ENCODE results near the gene ZAR1L.

ZAR1L gene

DNA sequence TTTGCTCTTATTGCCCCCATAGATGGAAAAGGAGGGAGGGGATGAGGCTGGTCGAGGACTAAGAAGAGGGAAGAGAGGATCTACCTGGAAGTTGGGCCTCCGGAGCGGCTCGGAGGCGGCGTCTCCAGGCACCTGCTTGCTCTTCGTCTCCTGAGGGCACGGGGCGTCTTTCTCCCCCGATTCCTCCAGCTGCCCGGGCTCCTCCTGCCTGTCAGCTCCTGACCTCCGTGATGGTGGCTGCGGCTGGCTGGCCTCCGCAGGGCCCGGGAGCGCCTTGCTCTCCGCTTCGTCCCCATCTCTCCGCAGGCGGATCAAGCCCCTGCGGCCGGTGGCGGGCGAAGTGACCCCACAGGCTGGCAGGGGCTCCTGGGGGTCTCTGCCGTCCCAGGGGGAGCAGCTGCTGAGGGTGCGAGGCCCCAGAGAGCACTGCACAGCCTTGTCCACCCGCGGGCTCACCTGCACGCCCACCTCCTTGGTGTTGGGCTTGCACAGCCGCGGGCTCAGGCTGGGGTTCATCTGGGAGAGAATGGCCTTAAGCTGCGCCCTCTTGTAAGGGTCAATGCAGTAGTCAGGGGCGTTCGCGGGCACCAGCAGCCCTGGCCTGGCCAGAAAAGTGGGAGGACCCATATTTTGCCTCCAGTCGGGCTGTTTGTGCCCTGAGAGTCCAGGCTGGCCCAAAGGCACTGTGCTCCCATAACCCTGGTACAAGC is 3.8 kb downstream of the ZAR1L start:
- TF ChIP-seq, protein P1, sequence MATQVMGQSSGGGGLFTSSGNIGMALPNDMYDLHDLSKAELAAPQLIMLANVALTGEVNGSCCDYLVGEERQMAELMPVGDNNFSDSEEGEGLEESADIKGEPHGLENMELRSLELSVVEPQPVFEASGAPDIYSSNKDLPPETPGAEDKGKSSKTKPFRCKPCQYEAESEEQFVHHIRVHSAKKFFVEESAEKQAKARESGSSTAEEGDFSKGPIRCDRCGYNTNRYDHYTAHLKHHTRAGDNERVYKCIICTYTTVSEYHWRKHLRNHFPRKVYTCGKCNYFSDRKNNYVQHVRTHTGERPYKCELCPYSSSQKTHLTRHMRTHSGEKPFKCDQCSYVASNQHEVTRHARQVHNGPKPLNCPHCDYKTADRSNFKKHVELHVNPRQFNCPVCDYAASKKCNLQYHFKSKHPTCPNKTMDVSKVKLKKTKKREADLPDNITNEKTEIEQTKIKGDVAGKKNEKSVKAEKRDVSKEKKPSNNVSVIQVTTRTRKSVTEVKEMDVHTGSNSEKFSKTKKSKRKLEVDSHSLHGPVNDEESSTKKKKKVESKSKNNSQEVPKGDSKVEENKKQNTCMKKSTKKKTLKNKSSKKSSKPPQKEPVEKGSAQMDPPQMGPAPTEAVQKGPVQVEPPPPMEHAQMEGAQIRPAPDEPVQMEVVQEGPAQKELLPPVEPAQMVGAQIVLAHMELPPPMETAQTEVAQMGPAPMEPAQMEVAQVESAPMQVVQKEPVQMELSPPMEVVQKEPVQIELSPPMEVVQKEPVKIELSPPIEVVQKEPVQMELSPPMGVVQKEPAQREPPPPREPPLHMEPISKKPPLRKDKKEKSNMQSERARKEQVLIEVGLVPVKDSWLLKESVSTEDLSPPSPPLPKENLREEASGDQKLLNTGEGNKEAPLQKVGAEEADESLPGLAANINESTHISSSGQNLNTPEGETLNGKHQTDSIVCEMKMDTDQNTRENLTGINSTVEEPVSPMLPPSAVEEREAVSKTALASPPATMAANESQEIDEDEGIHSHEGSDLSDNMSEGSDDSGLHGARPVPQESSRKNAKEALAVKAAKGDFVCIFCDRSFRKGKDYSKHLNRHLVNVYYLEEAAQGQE (IDR thresholded peaks at IDR 0.05; ENCODE audit: insufficient read depth in 1 of 2, low read depth in 2 of 2, low read length in 2 of 2), result no peak
- TF ChIP-seq FOXP2 (optimal IDR thresholded peaks at IDR 0.05; ENCODE audit: borderline replicate concordance, extremely low read depth, extremely low read length, insufficient read depth), result no peak
- TF ChIP-seq SIN3A (IDR thresholded peaks at IDR 0.05; ENCODE audit: borderline replicate concordance, insufficient read depth, low read length), result no peak
- no peak for TF ChIP-seq TAF1 (IDR thresholded peaks at IDR 0.05; ENCODE audit: borderline replicate concordance, insufficient read depth, low read length)
- TF ChIP-seq POLR2AphosphoS5 (IDR thresholded peaks at IDR 0.05; ENCODE audit: low read depth, low read length), result no peak

DNA sequence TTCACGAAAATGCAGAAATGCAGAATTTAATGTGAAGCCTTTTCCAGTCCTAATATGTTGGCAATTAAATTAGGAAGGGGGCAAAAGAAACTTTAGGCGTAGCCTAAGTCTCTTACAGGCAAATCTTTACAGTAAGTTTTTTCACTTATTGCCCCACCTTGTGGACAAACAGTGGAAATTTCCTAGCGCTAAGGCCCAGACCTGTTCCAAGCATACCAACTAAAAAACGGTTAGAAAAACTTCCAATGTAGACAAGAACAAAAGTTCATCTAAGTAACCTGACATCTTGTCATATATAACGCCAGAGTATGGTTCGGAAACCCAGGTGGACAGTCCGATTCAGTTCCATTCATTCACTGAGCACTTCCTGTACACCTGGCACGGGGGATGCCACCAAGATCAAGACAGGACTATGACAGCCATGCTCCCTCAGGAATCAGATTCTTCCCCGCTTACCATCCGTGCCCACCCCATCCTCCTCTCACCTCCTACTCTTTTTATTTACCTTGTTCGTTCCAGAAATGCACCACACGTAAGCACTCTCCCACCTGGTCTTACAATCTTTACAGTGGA is 4.9 kb downstream of the ZAR1L start:
- TF ChIP-seq POLR2AphosphoS5 (IDR thresholded peaks at IDR 0.05; ENCODE audit: low read depth, low read length) (no peak), TAF1 (IDR thresholded peaks at IDR 0.05; ENCODE audit: borderline replicate concordance, insufficient read depth, low read length) (no peak), SIN3A (IDR thresholded peaks at IDR 0.05; ENCODE audit: borderline replicate concordance, insufficient read depth, low read length) (no peak), FOXP2 (optimal IDR thresholded peaks at IDR 0.05; ENCODE audit: borderline replicate concordance, extremely low read depth, extremely low read length, insufficient read depth) (no peak)
- TF ChIP-seq, protein P1 (IDR thresholded peaks at IDR 0.05; ENCODE audit: insufficient read depth in 1 of 2, low read depth in 2 of 2, low read length in 2 of 2), result no peak

DNA sequence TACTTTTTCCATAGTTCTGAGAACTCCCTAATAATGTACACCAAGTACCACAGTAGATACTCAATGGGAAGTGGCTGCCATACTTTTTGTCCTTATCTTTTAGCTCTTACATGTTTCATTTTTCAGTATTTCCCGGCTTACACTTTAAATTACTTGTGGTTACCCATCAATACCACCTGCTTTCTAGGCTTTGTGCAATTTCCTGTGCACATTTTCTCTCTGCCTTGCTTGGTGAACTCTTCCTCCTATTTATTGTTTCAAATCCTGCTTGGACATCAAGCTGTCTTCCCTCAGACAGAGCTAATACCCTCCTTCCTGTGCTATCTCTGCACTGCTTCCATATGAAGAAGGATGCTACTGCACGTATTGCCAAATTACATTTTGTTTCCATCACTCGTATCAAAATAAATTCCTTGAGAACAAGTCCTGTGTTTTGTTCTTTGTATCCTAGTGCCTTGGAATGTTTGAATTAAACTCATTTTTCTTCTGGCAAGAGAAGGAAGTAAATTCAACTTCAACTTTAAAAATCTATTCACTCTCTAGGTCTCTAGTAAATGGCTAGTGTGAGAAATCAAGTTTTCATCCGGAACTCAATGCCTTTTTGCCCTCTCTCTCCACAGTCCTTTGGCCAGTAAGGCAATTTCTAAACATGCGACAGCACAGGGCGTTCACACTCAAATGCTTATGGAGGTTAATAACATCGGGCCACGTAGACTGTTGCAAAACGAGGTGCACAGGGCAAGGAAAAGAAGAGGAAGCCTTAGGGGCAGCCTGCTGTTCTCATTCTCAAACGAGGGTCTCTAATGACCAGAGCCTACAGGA is 5.6 kb downstream of the ZAR1L start:
- TF ChIP-seq POLR2AphosphoS5 (IDR thresholded peaks at IDR 0.05; ENCODE audit: low read depth, low read length) (no peak), FOXP2 (optimal IDR thresholded peaks at IDR 0.05; ENCODE audit: borderline replicate concordance, extremely low read depth, extremely low read length, insufficient read depth) (no peak), SIN3A (IDR thresholded peaks at IDR 0.05; ENCODE audit: borderline replicate concordance, insufficient read depth, low read length) (no peak), TAF1 (IDR thresholded peaks at IDR 0.05; ENCODE audit: borderline replicate concordance, insufficient read depth, low read length) (no peak)
- TF ChIP-seq, protein P1 (IDR thresholded peaks at IDR 0.05; ENCODE audit: insufficient read depth in 1 of 2, low read depth in 2 of 2, low read length in 2 of 2), result no peak

DNA sequence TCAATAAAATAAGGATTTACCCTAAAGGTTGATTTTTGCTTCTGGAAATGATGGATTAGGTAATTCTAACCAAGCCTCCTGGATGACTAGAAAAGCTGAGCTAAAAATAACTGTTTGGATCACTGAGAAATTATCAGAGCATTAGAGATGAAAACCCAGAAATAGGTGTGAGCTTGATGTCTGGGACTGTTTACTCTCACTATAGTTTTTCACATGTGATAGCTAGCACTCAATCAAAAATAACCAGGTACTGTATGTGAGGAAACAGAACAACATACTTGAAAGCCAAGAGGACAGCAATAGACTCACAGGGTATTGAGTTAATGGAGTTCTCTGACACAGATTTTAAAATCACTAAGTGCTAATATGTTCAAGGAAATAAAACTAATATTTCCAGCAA is 9.5 kb downstream of the ZAR1L start:
- TF ChIP-seq TAF1 (IDR thresholded peaks at IDR 0.05; ENCODE audit: borderline replicate concordance, insufficient read depth, low read length) (no peak), FOXP2 (optimal IDR thresholded peaks at IDR 0.05; ENCODE audit: borderline replicate concordance, extremely low read depth, extremely low read length, insufficient read depth) (no peak), POLR2AphosphoS5 (IDR thresholded peaks at IDR 0.05; ENCODE audit: low read depth, low read length) (no peak)
- TF ChIP-seq, protein P1 (IDR thresholded peaks at IDR 0.05; ENCODE audit: insufficient read depth in 1 of 2, low read depth in 2 of 2, low read length in 2 of 2), result no peak
